Parathyroid adenoma (tissue), 2 donors: Measurements from ENCODE around the gene CADPS2.
"Not testable (repeated sequence)": the region's sequence is repeated elsewhere in the genome, so short reads cannot be mapped to it uniquely, and the experiment has no call there.

Source experiments
- H2AFZ ChIP-seq: fragments of 300-600 bp; sonication (generic); one replicate; pipeline ENCODE4 v1.7.0; 2017; ENCODE audit warnings: antibody characterized with exemption, mild to moderate bottlenecking
- H3K27ac ChIP-seq: fragments of 300-600 bp; sonication (generic); one replicate; pipeline ENCODE4 v1.7.0; 2017
- H3K27me3 ChIP-seq: fragments of 300-600 bp; sonication (generic); one replicate; pipeline ENCODE4 v1.7.0; 2017; ENCODE audit warnings: low read length; ENCODE audit not compliant: control insufficient read depth, insufficient read depth
- H3K36me3 ChIP-seq: fragments of 300-600 bp; sonication (generic); one replicate; pipeline ENCODE4 v1.7.0; 2017; ENCODE audit warnings: low read length; ENCODE audit not compliant: control insufficient read depth, insufficient read depth
- H3K4me1 ChIP-seq: fragments of 300-600 bp; sonication (generic); one replicate; pipeline ENCODE4 v1.7.0; 2017; ENCODE audit warnings: control low read depth
- H3K4me2 ChIP-seq: fragments of 300-600 bp; sonication (generic); one replicate; pipeline ENCODE4 v1.7.0; 2017; ENCODE audit warnings: low read length
- H3K4me3 ChIP-seq: fragments of 300-600 bp; sonication (generic); one replicate; pipeline ENCODE4 v1.7.0; 2017; ENCODE audit warnings: low read depth, low read length
- H3K79me2 ChIP-seq: fragments of 300-600 bp; sonication (generic); one replicate; pipeline ENCODE4 v1.7.0; 2017; ENCODE audit warnings: control low read depth
- H3K9ac ChIP-seq: fragments of 300-600 bp; sonication (generic); one replicate; pipeline ENCODE4 v1.7.0; 2017; ENCODE audit warnings: mild to moderate bottlenecking
- H3K9me3 ChIP-seq: fragments of 300-600 bp; sonication (generic); one replicate; pipeline ENCODE4 v1.7.0; 2017; ENCODE audit warnings: low read length; ENCODE audit not compliant: control insufficient read depth
- CTCF ChIP-seq: fragments of 300-600 bp; sonication (generic); IDR thresholded peaks from one replicate; pipeline ENCODE4 v1.7.0; 2017; ENCODE audit warnings: antibody characterized with exemption, mild to moderate bottlenecking
- donor health status: primary hyperparathyroidism.

The CADPS2 gene

GRCh38 chr7:122842971-122843370 is 43.3 kb downstream of the CADPS2 start:
- Histone ChIP-seq H3K4me1 (no peaks in the 10 kb centered on the region), H3K27ac (no peak overlapping the region), H3K4me3 (no peak overlapping the region), H3K27me3 (no peaks in the 10 kb centered on the region), H3K4me2 (no peak overlapping the region), H2AFZ (no peak overlapping the region), H3K79me2 (no peaks in the 10 kb centered on the region), H3K9ac (no peak overlapping the region), H3K36me3 (no peaks in the 10 kb centered on the region), H3K9me3 (no peaks in the 10 kb centered on the region)
- no peak for TF ChIP-seq CTCF

DNA sequence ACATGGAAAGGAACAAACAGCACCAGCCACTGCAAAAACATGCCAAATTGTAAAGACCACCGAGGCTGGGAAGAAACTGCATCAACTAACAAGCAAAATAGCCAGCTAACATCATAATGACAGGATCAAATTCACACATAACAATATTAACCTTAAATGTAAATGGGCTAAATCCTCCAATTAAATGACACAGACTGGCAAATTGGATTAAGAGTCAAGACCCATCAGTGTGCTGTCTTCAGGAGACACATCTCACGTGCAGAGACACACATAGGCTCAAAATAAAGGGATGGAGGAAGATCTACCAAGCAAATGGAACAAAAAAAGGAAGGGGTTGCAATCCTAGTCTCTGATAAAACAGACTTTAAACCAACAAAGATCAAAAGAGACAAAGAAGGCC is 50.0 kb downstream of the CADPS2 start:
- not testable (repeated sequence) for H3K9me3 ChIP-seq, H3K27ac ChIP-seq, H3K9ac ChIP-seq, H2AFZ ChIP-seq, H3K36me3 ChIP-seq, H3K79me2 ChIP-seq, H3K4me1 ChIP-seq, H3K4me3 ChIP-seq, H3K27me3 ChIP-seq, H3K4me2 ChIP-seq

DNA sequence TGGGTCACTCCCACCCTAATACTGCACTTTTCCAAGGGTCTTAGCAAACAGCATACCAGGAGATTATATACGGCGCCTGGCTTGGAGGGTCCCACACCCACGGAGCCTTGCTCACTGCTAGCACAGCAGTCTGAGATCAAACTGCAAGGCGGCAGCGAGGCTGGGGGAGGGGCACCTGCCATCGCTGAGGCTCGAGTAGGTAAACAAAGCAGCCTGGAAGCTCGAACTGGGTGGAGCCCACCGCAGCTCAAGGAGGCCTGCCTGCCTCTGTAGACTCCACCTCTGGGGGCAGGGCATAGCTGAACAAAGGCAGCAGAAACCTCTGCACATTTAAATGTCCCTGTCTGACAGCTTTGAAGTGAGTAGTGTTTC is 51.7 kb downstream of the CADPS2 start:
- H3K27ac ChIP-seq, H3K9ac ChIP-seq, H3K27me3 ChIP-seq: not testable (repeated sequence)

GRCh38 chr7:122833888-122834570 is 52.2 kb downstream of the CADPS2 start:
- no peak overlapping the region for H3K4me2 ChIP-seq
- H3K4me3 ChIP-seq: no peak overlapping the region
- TF ChIP-seq CTCF: no peak
- no peak overlapping the region for H3K27ac ChIP-seq
- no peak overlapping the region for H3K9ac ChIP-seq
- no peaks in the 10 kb centered on the region for H3K9me3 ChIP-seq
- H2AFZ ChIP-seq: no peak overlapping the region
- H3K79me2 ChIP-seq: no peaks in the 10 kb centered on the region
- H3K36me3 ChIP-seq: no peaks in the 10 kb centered on the region
- H3K27me3 ChIP-seq: no peaks in the 10 kb centered on the region
- no peaks in the 10 kb centered on the region for H3K4me1 ChIP-seq

More for the DNA sequence above, 51.7 kb downstream of the CADPS2 start:
- H2AFZ ChIP-seq, H3K36me3 ChIP-seq, H3K4me1 ChIP-seq, H3K79me2 ChIP-seq, H3K4me3 ChIP-seq, H3K4me2 ChIP-seq, H3K9me3 ChIP-seq: not testable (repeated sequence)

- Histone ChIP-seq H3K4me2 (no peak overlapping the region), H2AFZ (no peak overlapping the region), H3K27ac (no peak overlapping the region), H3K4me1 (no peaks in the 10 kb centered on the region), H3K79me2 (no peaks in the 10 kb centered on the region), H3K9ac (no peak overlapping the region), H3K9me3 (no peaks in the 10 kb centered on the region), H3K27me3 (no peaks in the 10 kb centered on the region), H3K36me3 (no peaks in the 10 kb centered on the region), H3K4me3 (no peak overlapping the region)
- no peak for TF ChIP-seq CTCF
Measured at GRCh38 chr7:122831436-122831835, 54.8 kb downstream of the CADPS2 start.

DNA sequence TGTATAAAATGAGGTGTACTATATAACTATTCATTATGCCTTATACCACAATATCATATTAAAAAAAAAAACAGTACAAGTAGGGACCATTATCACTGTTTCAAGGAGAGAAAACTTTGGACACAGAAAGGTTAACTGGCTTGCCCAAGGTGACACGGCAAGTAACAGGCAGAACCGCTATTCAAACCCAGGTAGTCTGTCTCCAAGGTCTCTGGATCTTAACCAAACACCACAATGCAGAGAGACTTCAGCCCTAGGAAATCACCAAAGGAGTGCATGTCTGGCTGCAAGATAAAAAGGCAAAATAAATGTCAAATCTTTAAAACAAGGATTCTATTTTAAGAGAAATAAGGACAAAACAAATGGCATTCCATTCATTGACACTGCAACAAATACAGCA is 56.3 kb downstream of the CADPS2 start:
- Histone ChIP-seq H3K27me3 (no peaks in the 10 kb centered on the region), H3K36me3 (no peaks in the 10 kb centered on the region), H3K9me3 (no peaks in the 10 kb centered on the region), H3K27ac (no peak overlapping the region), H3K4me1 (no peaks in the 10 kb centered on the region), H3K9ac (no peak overlapping the region), H3K4me2 (no peak overlapping the region), H3K79me2 (no peaks in the 10 kb centered on the region), H2AFZ (no peak overlapping the region), H3K4me3 (no peak overlapping the region)
- no peak for TF ChIP-seq CTCF
